ENCODE data around the gene DNAJC27.

The DNAJC27 gene

DNA sequence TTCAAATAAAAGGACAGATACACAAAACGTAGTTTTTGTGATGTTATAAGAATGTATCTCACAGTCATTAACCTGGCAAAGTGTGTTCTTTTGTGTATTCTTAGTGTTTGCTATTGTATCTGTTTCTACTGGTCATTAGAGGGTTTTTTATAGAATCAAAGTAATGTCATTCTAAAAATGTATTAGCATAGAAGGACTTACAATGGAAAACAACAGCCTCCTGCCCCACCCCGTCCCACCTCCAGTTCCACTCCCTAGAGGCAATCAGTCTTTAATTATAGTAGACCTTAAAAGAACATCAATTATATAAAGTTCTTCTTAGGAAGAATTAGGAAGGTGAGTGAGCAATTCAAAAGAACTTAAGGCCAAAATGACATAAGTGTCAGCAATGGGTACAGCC lies 13.8 kb downstream of the DNAJC27 start:
- no peaks in the 10 kb centered on the region for H3K27me3 ChIP-seq (ENCODE audit: insufficient read depth, low read length, poor library complexity, severe bottlenecking)
- H3K4me3 ChIP-seq (ENCODE audit: low read length, poor library complexity, severe bottlenecking) = no peak overlapping the region
- no peaks in the 10 kb centered on the region for H4K20me1 ChIP-seq (ENCODE audit: insufficient read depth, low read length, poor library complexity, severe bottlenecking)
- H3K79me2 ChIP-seq (ENCODE audit: insufficient read depth, low read length) = no peaks in the 10 kb centered on the region
- H3K9ac ChIP-seq (ENCODE audit: low read depth, low read length, poor library complexity, severe bottlenecking) = no peak overlapping the region
- H3F3A ChIP-seq (ENCODE audit: low read depth) = no peaks in the 10 kb centered on the region
- H3K9me3 ChIP-seq (ENCODE audit: insufficient read depth, low read depth, low read length) = peaks cover 10% of the 10 kb centered on the region
- H3K4me2 ChIP-seq (ENCODE audit: low read depth, low read length, poor library complexity, severe bottlenecking) = no peak overlapping the region
- no peak overlapping the region for H2AFZ ChIP-seq (ENCODE audit: low read length)
- H3K36me3 ChIP-seq (ENCODE audit: insufficient read depth, low read length) = peaks cover 41% of the 10 kb centered on the region
- H3K4me1 ChIP-seq (ENCODE audit: insufficient read depth, low read length, poor library complexity, severe bottlenecking) = peaks cover 20% of the 10 kb centered on the region
- TF ChIP-seq EZH2phosphoT487 (IDR thresholded peaks at IDR 0.05; ENCODE audit: borderline replicate concordance) = no peak
- TF ChIP-seq, protein P1, sequence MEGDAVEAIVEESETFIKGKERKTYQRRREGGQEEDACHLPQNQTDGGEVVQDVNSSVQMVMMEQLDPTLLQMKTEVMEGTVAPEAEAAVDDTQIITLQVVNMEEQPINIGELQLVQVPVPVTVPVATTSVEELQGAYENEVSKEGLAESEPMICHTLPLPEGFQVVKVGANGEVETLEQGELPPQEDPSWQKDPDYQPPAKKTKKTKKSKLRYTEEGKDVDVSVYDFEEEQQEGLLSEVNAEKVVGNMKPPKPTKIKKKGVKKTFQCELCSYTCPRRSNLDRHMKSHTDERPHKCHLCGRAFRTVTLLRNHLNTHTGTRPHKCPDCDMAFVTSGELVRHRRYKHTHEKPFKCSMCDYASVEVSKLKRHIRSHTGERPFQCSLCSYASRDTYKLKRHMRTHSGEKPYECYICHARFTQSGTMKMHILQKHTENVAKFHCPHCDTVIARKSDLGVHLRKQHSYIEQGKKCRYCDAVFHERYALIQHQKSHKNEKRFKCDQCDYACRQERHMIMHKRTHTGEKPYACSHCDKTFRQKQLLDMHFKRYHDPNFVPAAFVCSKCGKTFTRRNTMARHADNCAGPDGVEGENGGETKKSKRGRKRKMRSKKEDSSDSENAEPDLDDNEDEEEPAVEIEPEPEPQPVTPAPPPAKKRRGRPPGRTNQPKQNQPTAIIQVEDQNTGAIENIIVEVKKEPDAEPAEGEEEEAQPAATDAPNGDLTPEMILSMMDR (conservative IDR thresholded peaks at IDR 0.05; ENCODE audit: low read length) = no peak
- no peaks in the 10 kb centered on the region for H3K9me2 ChIP-seq (replicated peaks; ENCODE audit: low read depth, low read length)

DNA sequence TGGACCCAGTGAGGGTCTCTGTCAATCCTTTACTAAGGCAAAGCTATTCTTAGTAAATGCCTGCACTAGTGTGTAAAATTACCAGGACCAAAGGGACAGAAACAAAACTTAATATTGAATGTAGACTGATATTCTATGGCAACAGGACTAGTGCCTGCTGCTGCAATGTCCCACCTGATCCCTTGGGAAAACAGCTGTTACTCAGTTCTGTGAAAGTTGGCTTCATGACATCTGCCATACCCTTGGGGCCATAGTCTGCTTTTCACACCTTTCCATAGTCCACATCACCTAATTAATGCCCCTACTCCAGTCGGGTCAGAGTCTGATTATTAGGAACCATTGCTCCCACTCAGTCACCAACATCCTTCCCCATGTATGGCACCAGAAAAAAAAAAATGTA lies 14.5 kb downstream of the DNAJC27 start:
- Histone ChIP-seq H3K9me3 (ENCODE audit: insufficient read depth, low read depth, low read length) (peaks cover 10% of the 10 kb centered on the region), H3F3A (ENCODE audit: low read depth) (no peaks in the 10 kb centered on the region), H3K4me2 (ENCODE audit: low read depth, low read length, poor library complexity, severe bottlenecking) (no peak overlapping the region), H3K36me3 (ENCODE audit: insufficient read depth, low read length) (peaks cover 38% of the 10 kb centered on the region), H3K9me2 (replicated peaks; ENCODE audit: low read depth, low read length) (no peaks in the 10 kb centered on the region), H3K79me2 (ENCODE audit: insufficient read depth, low read length) (no peaks in the 10 kb centered on the region), H3K9ac (ENCODE audit: low read depth, low read length, poor library complexity, severe bottlenecking) (no peak overlapping the region), H3K4me1 (ENCODE audit: insufficient read depth, low read length, poor library complexity, severe bottlenecking) (peaks cover 20% of the 10 kb centered on the region), H2AFZ (ENCODE audit: low read length) (no peak overlapping the region), H3K4me3 (ENCODE audit: low read length, poor library complexity, severe bottlenecking) (no peak overlapping the region), H3K27me3 (ENCODE audit: insufficient read depth, low read length, poor library complexity, severe bottlenecking) (no peaks in the 10 kb centered on the region), H4K20me1 (ENCODE audit: insufficient read depth, low read length, poor library complexity, severe bottlenecking) (no peaks in the 10 kb centered on the region)
- TF ChIP-seq, protein P1 (conservative IDR thresholded peaks at IDR 0.05; ENCODE audit: low read length) = no peak
- TF ChIP-seq EZH2phosphoT487 (IDR thresholded peaks at IDR 0.05; ENCODE audit: borderline replicate concordance) = no peak

DNA sequence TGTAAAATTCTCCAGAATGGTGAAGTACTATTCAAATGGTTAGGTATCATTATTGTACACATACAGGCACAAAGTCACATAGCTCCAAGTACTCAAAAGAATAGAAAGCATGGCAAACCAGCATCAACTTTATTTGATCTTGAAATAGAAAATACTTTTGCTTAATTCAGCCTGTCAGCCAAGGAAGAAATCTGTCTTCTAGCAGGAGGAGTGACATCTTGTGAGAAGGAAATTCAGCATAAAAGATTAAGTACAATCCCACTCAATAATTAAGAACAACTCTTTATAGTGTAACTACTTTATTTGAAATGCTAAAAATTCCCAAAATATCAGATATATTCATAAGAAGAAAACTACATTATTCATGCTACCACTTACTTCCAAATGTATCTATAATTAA lies 15.8 kb downstream of the DNAJC27 start:
- no peak overlapping the region for H3K4me3 ChIP-seq (ENCODE audit: low read length, poor library complexity, severe bottlenecking)
- H3K27me3 ChIP-seq (ENCODE audit: insufficient read depth, low read length, poor library complexity, severe bottlenecking) = no peaks in the 10 kb centered on the region
- no peak overlapping the region for H2AFZ ChIP-seq (ENCODE audit: low read length)
- H3K9me3 ChIP-seq (ENCODE audit: insufficient read depth, low read depth, low read length) = peaks cover 10% of the 10 kb centered on the region
- H3K79me2 ChIP-seq (ENCODE audit: insufficient read depth, low read length) = no peaks in the 10 kb centered on the region
- no peak overlapping the region for H3K9ac ChIP-seq (ENCODE audit: low read depth, low read length, poor library complexity, severe bottlenecking)
- no peaks in the 10 kb centered on the region for H3K9me2 ChIP-seq (replicated peaks; ENCODE audit: low read depth, low read length)
- H3K4me1 ChIP-seq (ENCODE audit: insufficient read depth, low read length, poor library complexity, severe bottlenecking) = peaks cover 20% of the 10 kb centered on the region
- H3K4me2 ChIP-seq (ENCODE audit: low read depth, low read length, poor library complexity, severe bottlenecking) = no peak overlapping the region
- H3K36me3 ChIP-seq (ENCODE audit: insufficient read depth, low read length) = peaks cover 38% of the 10 kb centered on the region
- H3F3A ChIP-seq (ENCODE audit: low read depth) = no peaks in the 10 kb centered on the region
- no peaks in the 10 kb centered on the region for H4K20me1 ChIP-seq (ENCODE audit: insufficient read depth, low read length, poor library complexity, severe bottlenecking)
- TF ChIP-seq EZH2phosphoT487 (IDR thresholded peaks at IDR 0.05; ENCODE audit: borderline replicate concordance) = no peak
- TF ChIP-seq, protein P1 (conservative IDR thresholded peaks at IDR 0.05; ENCODE audit: low read length) = no peak
